Measurements from ENCODE around the gene FAM228A. TPM values are rescaled to one million over a fixed set of nuclear protein-coding genes. Genes with fewer than 3 reads are reported as not detected.

FAM228A gene
- total and polyA plus RNA-seq, 11 donors, result 0.19 to 1.9 (median 0.79) TPM; not detected in 3

GRCh38 chr2:24214880-24215279 is 40.0 kb downstream of the FAM228A start:
- ATAC-seq, result no peak
- Histone ChIP-seq H3K4me3 (no peak overlapping the region), H3K27me3 (no peaks in the 10 kb centered on the region), H3K9me3 (no peaks in the 10 kb centered on the region), H3K27ac (no peak overlapping the region), H3K36me3 (peaks cover 0 to 100% (median 95%) of the 10 kb centered on the region in 9 donors), H3K4me1 (no peaks in the 10 kb centered on the region)
- intact Hi-C loops (cut with DNase I), result no loop called here
- DNase-seq, result no peak
- WGBS, 4 donors, result 96 to 98% (median 97%) methylated on average over 3 of the region's 3 CpGs
- no peak for TF ChIP-seq POLR2A (IDR thresholded peaks at IDR 0.05)

GRCh38 chr2:24220554-24221291 is 45.9 kb downstream of the FAM228A start:
- DNase-seq (no peak), ATAC-seq (no peak)
- WGBS, 4 donors, result 87 to 91% (median 89%) methylated on average over 20 of the region's 20 CpGs
- Histone ChIP-seq H3K4me3 (no peak overlapping the region), H3K36me3 (peaks cover 0 to 68% (median 61%) of the 10 kb centered on the region in 9 donors), H3K9me3 (no peaks in the 10 kb centered on the region), H3K27me3 (no peaks in the 10 kb centered on the region), H3K27ac (no peak overlapping the region), H3K4me1 (no peaks in the 10 kb centered on the region)
- intact Hi-C loops (cut with DNase I), result loop anchor here in 3 of 10 donors (5.0 to 10.0 kb wide), 3 partner anchors 164 to 604 kb away; no protein-coding TSS in a partner anchor
- no peak for TF ChIP-seq CTCF (IDR thresholded peaks at IDR 0.05)
- TF ChIP-seq POLR2A (IDR thresholded peaks at IDR 0.05), result no peak

GRCh38 chr2:24221343-24222050 is 46.6 kb downstream of the FAM228A start:
- 94 to 98% (median 96%) methylated on average over 6 of the region's 6 CpGs for WGBS, 4 donors

GRCh38 chr2:24222946-24223345 is 48.1 kb downstream of the FAM228A start:
- DNase-seq (no peak), ATAC-seq (no peak)
- WGBS, 4 donors, result 78 to 82% (median 80%) methylated on average over 6 of the region's 6 CpGs
- intact Hi-C loops (cut with DNase I), result loop anchor here in 3 of 10 donors (5.0 to 10.0 kb wide), 3 partner anchors 162 to 602 kb away; no protein-coding TSS in a partner anchor
- peaks cover 0 to 57% (median 44%) of the 10 kb centered on the region in 9 donors for H3K36me3 ChIP-seq
- no peak overlapping the region for H3K4me3 ChIP-seq
- no peaks in the 10 kb centered on the region for H3K9me3 ChIP-seq
- H3K27me3 ChIP-seq, result no peaks in the 10 kb centered on the region
- no peak overlapping the region for H3K27ac ChIP-seq
- no peak for TF ChIP-seq CTCF (IDR thresholded peaks at IDR 0.05)
- TF ChIP-seq POLR2A (IDR thresholded peaks at IDR 0.05), result no peak
- H3K4me1 ChIP-seq, result no peaks in the 10 kb centered on the region

More at GRCh38 chr2:24221343-24222050, 46.6 kb downstream of the FAM228A start:
- Histone ChIP-seq H3K9me3 (no peaks in the 10 kb centered on the region), H3K36me3 (peaks cover 0 to 66% (median 57%) of the 10 kb centered on the region in 9 donors), H3K4me1 (no peaks in the 10 kb centered on the region), H3K4me3 (no peak overlapping the region), H3K27me3 (no peaks in the 10 kb centered on the region), H3K27ac (no peak overlapping the region)
- intact Hi-C loops (cut with DNase I), result loop anchor here in 3 of 10 donors (5.0 to 10.0 kb wide), 3 partner anchors 163 to 603 kb away; no protein-coding TSS in a partner anchor
- TF ChIP-seq POLR2A (IDR thresholded peaks at IDR 0.05) (no peak), CTCF (IDR thresholded peaks at IDR 0.05) (no peak)
- ATAC-seq, result no peak
- DNase-seq, result no peak

All from heart left ventricle (tissue), 16 donors.